Stimulated activated CD4-positive, alpha-beta T cell treated with anti-CD3 and anti-CD28 coated beads, Interleukin-4, amount 100 ng/mL, for 4 hours (primary cell): ENCODE results near the gene UBB.
"Not testable (repeated sequence)": the region's sequence is repeated elsewhere in the genome, so short reads cannot be mapped to it uniquely, and the experiment has no call there.

Source experiments
- DNase-seq, 2 experiments: peaks; one replicate each; pipeline ENCODE4 v3.0.0-alpha.2; 2020

The UBB gene

GRCh38 chr17:16378636-16379282 lies 2.1 kb upstream of the UBB start:
- no peak for DNase-seq

- DNase-seq: no peak
Observed at GRCh38 chr17:16379654-16380053, 1.2 kb upstream of the UBB start.

GRCh38 chr17:16381496-16381820 lies 567 bp downstream of the UBB start:
- peak in 1 of 2 experiments; percentile 42 for DNase-seq

GRCh38 chr17:16383216-16383615 lies 2.3 kb downstream of the UBB start:
- DNase-seq: no peak

GRCh38 chr17:16383772-16384287 lies 2.9 kb downstream of the UBB start:
- DNase-seq: no peak

- DNase-seq: no peak
Observed at GRCh38 chr17:16384557-16384956, 3.7 kb downstream of the UBB start.

GRCh38 chr17:16386126-16386507 lies 5.2 kb downstream of the UBB start:
- DNase-seq: not testable (repeated sequence)

GRCh38 chr17:16391451-16391850 lies 10.6 kb downstream of the UBB start:
- DNase-seq: no peak

GRCh38 chr17:16392491-16392890 lies 11.6 kb downstream of the UBB start:
- DNase-seq: not testable (repeated sequence)

- not testable (repeated sequence) for DNase-seq
Observed at GRCh38 chr17:16395887-16396286, 15.0 kb downstream of the UBB start.

- DNase-seq: not testable (repeated sequence)
Observed at GRCh38 chr17:16396693-16397092, 15.8 kb downstream of the UBB start.

- no peak for DNase-seq
Observed at GRCh38 chr17:16398270-16399267, 17.7 kb downstream of the UBB start.

- DNase-seq: not testable (repeated sequence)
Observed at GRCh38 chr17:16403847-16404246, 23.0 kb downstream of the UBB start.

- DNase-seq: peak in 1 of 2 experiments; percentile 13
Observed at GRCh38 chr17:16406742-16407674, 26.1 kb downstream of the UBB start.

GRCh38 chr17:16407911-16408588 lies 27.2 kb downstream of the UBB start:
- no peak for DNase-seq

GRCh38 chr17:16415031-16415924 lies 34.4 kb downstream of the UBB start, which contains the start of gene TRPV2:
TSS of gene TRPV2 (plus strand) at chr17:16415571. CDS start at chr17:16417669, 2,098 bp downstream.
- peak; percentile 34 to 46 for DNase-seq

- DNase-seq: no peak
Observed at GRCh38 chr17:16417399-16417798, 36.5 kb downstream of the UBB start.

- no peak for DNase-seq
Observed at GRCh38 chr17:16417896-16418684, 37.2 kb downstream of the UBB start.

GRCh38 chr17:16418685-16419068 lies 37.8 kb downstream of the UBB start:
- DNase-seq: no peak
